ENCODE measurements around the gene IL22RA2.

GRCh38 chr6:137167702-137168377, 5.6 kb downstream of the IL22RA2 start:
- TF ChIP-seq POLR2A (IDR thresholded peaks at IDR 0.05) = no peak
- TF ChIP-seq CTCF (IDR thresholded peaks at IDR 0.05) = no peak
